Activated B cell treated with CpG ODN at 0.5 μM for 24 hours (primary cell): ENCODE results near the gene MECP2. TPM values are rescaled to one million over a fixed set of nuclear protein-coding genes. Genes with fewer than 3 reads are reported as not detected.

Source experiments
- ATAC-seq: fragments of 200-7000 bp; cut with Tn5 transposase; one replicate; pipeline ENCODE4 v1.10.0; 2021; ENCODE audit warnings: low read depth, mild to moderate bottlenecking, moderate library complexity
- CTCF ChIA-PET: fragments of 350-600 bp; sonication (Branson Sonifier 250); formaldehyde crosslinking; loops from one replicate; lab custom pipeline; 2021; ENCODE audit warnings: antibody characterized with exemption; lab: Charles Lee
- POLR2A ChIA-PET: fragments of 350-600 bp; sonication (Branson Sonifier 250); formaldehyde crosslinking; loops from one replicate; lab custom pipeline; 2021; ENCODE audit warnings: antibody characterized with exemption; lab: Charles Lee
- DNase-seq: peaks from one replicate; pipeline ENCODE4 v3.0.0; 2022
- H3K27ac Mint-ChIP-seq: one replicate; pipeline ENCODE4 v1.8.0; 2020; ENCODE audit warnings: mixed read lengths
- H3K27me3 Mint-ChIP-seq: one replicate; pipeline ENCODE4 v1.8.0; 2021; ENCODE audit warnings: mixed read lengths
- H3K36me3 Mint-ChIP-seq: one replicate; pipeline ENCODE4 v1.8.0; 2021; ENCODE audit warnings: low read depth, mixed read lengths
- H3K4me1 Mint-ChIP-seq: one replicate; pipeline ENCODE4 v1.8.0; 2021; ENCODE audit warnings: mixed read lengths
- H3K4me3 Mint-ChIP-seq: one replicate; pipeline ENCODE4 v1.8.0; 2020; ENCODE audit warnings: mild to moderate bottlenecking, mixed read lengths
- H3K9me3 Mint-ChIP-seq: one replicate; pipeline ENCODE4 v1.8.0; 2020; ENCODE audit warnings: mixed read lengths
- intact Hi-C: fragments of 100-400 bp; cut with micrococcal nuclease; formaldehyde crosslinking; loops from one replicate; pipeline ENCODE4 v1.15.1; 2024
- total RNA-seq: library from RNA; stranded (reverse); gene quantifications from 2 replicates; pipeline ENCODE4 v1.2.3, GENCODE V29; 2022
- TF ChIP-seq, protein P1 (sequence below): fragments of 200-600 bp; IDR thresholded peaks from one replicate; pipeline ENCODE4 v1.8.0; 2022; ENCODE audit warnings: antibody characterized with exemption, mild to moderate bottlenecking

The MECP2 gene
- total RNA-seq, 1 donor from 2014 or later, result 69.0 TPM

GRCh38 chrX:154026136-154027021, 71.1 kb downstream of the MECP2 start:
- intact Hi-C loops, result no loop called here
- POLR2A ChIA-PET, result no interaction called here
- Mint-ChIP-seq H3K27ac (no peak overlapping the region), H3K9me3 (no peaks in the 10 kb centered on the region), H3K36me3 (peaks cover 39% of the 10 kb centered on the region), H3K4me3 (no peak overlapping the region), H3K27me3 (no peaks in the 10 kb centered on the region), H3K4me1 (peaks cover 2% of the 10 kb centered on the region)
- ATAC-seq (no peak), DNase-seq (no peak)
- TF ChIP-seq, protein P1, sequence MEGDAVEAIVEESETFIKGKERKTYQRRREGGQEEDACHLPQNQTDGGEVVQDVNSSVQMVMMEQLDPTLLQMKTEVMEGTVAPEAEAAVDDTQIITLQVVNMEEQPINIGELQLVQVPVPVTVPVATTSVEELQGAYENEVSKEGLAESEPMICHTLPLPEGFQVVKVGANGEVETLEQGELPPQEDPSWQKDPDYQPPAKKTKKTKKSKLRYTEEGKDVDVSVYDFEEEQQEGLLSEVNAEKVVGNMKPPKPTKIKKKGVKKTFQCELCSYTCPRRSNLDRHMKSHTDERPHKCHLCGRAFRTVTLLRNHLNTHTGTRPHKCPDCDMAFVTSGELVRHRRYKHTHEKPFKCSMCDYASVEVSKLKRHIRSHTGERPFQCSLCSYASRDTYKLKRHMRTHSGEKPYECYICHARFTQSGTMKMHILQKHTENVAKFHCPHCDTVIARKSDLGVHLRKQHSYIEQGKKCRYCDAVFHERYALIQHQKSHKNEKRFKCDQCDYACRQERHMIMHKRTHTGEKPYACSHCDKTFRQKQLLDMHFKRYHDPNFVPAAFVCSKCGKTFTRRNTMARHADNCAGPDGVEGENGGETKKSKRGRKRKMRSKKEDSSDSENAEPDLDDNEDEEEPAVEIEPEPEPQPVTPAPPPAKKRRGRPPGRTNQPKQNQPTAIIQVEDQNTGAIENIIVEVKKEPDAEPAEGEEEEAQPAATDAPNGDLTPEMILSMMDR, result no peak
- CTCF ChIA-PET, result no interaction called here

- peaks cover 11% of the 10 kb centered on the region for H3K4me1 Mint-ChIP-seq
- no peak for ATAC-seq
- intact Hi-C loops, result no loop called here
- POLR2A ChIA-PET, result no interaction called here
- peaks cover 31% of the 10 kb centered on the region for H3K36me3 Mint-ChIP-seq
- H3K27me3 Mint-ChIP-seq, result no peaks in the 10 kb centered on the region
- TF ChIP-seq, protein P1, result no peak
- no peak overlapping the region for H3K4me3 Mint-ChIP-seq
- H3K9me3 Mint-ChIP-seq, result no peaks in the 10 kb centered on the region
- CTCF ChIA-PET, result no interaction called here
- no peak for DNase-seq
- no peak overlapping the region for H3K27ac Mint-ChIP-seq
Observed at GRCh38 chrX:154025230-154025629, 72.3 kb downstream of the MECP2 start.

- H3K27ac Mint-ChIP-seq, result no peak overlapping the region
- POLR2A ChIA-PET, result no interaction called here
- no peak for DNase-seq
- no peaks in the 10 kb centered on the region for H3K27me3 Mint-ChIP-seq
- no peak for ATAC-seq
- CTCF ChIA-PET, result no interaction called here
- peaks cover 12% of the 10 kb centered on the region for H3K4me1 Mint-ChIP-seq
- TF ChIP-seq, protein P1, result no peak
- H3K4me3 Mint-ChIP-seq, result no peak overlapping the region
- intact Hi-C loops, result no loop called here
- peaks cover 24% of the 10 kb centered on the region for H3K36me3 Mint-ChIP-seq
- no peaks in the 10 kb centered on the region for H3K9me3 Mint-ChIP-seq
Observed at GRCh38 chrX:154024271-154024670, 73.2 kb downstream of the MECP2 start.

DNA sequence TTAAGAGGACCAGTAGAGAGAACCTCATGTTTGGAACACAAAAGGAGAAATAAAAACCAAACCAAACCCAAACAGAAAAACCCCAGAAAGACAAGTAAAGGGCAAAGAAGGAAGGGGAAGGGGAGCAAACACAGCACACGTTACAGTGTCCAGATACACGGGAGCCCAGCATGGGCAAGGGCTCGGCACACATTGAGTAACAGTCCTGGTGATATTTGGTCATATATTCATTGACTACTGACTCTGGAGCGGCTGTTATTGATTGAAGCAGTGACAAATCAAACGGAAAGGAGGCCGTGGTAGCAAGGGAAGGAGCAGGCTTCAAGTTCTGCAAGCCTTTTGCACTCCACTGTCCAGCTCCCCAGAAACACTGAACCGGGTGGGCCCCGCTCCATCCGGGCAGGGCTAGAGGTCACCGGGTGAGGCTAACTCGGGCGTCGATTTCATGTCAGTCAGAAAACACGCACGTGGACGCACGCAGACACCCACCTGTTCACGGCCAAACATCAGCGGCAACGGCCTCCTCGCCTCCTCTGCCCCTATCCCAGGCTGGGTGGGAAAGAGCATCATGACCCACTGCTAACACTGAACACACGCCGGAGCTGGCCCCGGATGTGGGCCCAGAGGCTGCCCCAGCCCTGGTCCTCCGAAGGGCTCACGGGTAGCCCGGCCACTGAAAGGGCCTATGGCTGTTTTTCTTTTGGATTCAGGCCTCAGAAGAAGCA, 74.1 kb downstream of the MECP2 start:
- H3K9me3 Mint-ChIP-seq, result no peaks in the 10 kb centered on the region
- ChIA-PET POLR2A (interaction anchor here (0.5 kb wide), 1 partner anchor 22 kb away, joined by 9 read pairs; no protein-coding TSS in a partner anchor), CTCF (no interaction called here)
- TF ChIP-seq, protein P1, result no peak
- no peak for ATAC-seq
- intact Hi-C loops, result no loop called here
- H3K36me3 Mint-ChIP-seq, result peaks cover 17% of the 10 kb centered on the region
- H3K4me3 Mint-ChIP-seq, result no peak overlapping the region
- peak overlapping the region; percentile 35 for H3K27ac Mint-ChIP-seq
- DNase-seq, result no peak
- peaks cover 13% of the 10 kb centered on the region for H3K4me1 Mint-ChIP-seq
- no peaks in the 10 kb centered on the region for H3K27me3 Mint-ChIP-seq

DNA sequence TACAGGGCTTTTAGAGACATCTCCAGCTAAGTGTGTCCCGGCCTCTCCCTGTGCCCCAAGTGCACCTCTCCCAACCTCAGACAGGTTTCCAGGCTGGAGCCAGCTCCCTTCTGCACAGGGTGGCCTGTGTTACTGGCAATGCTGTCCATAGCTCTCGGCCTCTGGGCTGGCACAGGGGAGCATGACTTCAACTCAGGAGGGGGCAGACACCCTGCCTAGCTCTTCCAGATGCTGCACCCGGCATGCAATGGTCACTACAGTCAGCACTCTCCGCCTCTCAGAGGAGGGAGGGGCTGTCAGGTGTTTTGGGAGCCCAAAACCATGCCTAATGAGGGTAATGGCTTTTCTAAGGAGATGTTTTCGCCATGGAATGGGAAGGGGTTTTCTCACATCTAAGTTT, 75.4 kb downstream of the MECP2 start:
- TF ChIP-seq, protein P1, result no peak
- CTCF ChIA-PET, result no interaction called here
- DNase-seq, result no peak
- Mint-ChIP-seq H3K4me3 (no peak overlapping the region), H3K27me3 (no peaks in the 10 kb centered on the region), H3K36me3 (peaks cover 10% of the 10 kb centered on the region), H3K4me1 (peaks cover 19% of the 10 kb centered on the region), H3K9me3 (no peaks in the 10 kb centered on the region), H3K27ac (no peak overlapping the region)
- intact Hi-C loops, result no loop called here
- POLR2A ChIA-PET, result interaction anchor here (1.1 kb wide), 1 partner anchor 50 kb away, joined by 4 read pairs; the partner anchor contains the start of gene HCFC1
- ATAC-seq, result no peak
